Neural progenitor cell (in vitro differentiated cells): Measurements from ENCODE around the gene EIF6. TPM values are rescaled to one million over a fixed set of nuclear protein-coding genes. Genes with fewer than 3 reads are reported as not detected.
"Not testable (repeated sequence)": the region's sequence is repeated elsewhere in the genome, so short reads cannot be mapped to it uniquely, and the experiment has no call there.

Experiments
- DNase-seq: peaks from one replicate; pipeline ENCODE4 v3.0.0-alpha.2; 2016; ENCODE audit warnings: low spot score
- H2AFZ ChIP-seq: fragments of 200-600 bp; sonication (generic); replicated peaks from 2 replicates; pipeline ENCODE4 v1.6.1; 2016; ENCODE audit warnings: antibody characterized with exemption
- H3F3A ChIP-seq: fragments of 200-600 bp; sonication (generic); 2 replicates; pipeline ENCODE4 v1.6.1; 2016; ENCODE audit warnings: antibody characterized with exemption, low read depth
- H3K27ac ChIP-seq: fragments of 200-600 bp; sonication (generic); 2 replicates; pipeline ENCODE4 v1.5.1; 2016; ENCODE audit warnings: mild to moderate bottlenecking
- H3K27me3 ChIP-seq: fragments of 200-600 bp; sonication (generic); 2 replicates; pipeline ENCODE4 v1.6.1; 2016; ENCODE audit warnings: mild to moderate bottlenecking, moderate library complexity
- H3K36me3 ChIP-seq: fragments of 200-600 bp; sonication (generic); 2 replicates; pipeline ENCODE4 v1.5.1; 2016
- H3K4me1 ChIP-seq: fragments of 200-600 bp; sonication (generic); 2 replicates; pipeline ENCODE4 v1.6.1; 2016; ENCODE audit warnings: mixed run types
- H3K4me2 ChIP-seq: fragments of 200-600 bp; sonication (generic); 2 replicates; pipeline ENCODE4 v1.6.1; 2016
- H3K4me3 ChIP-seq: fragments of 200-600 bp; sonication (generic); 2 replicates; pipeline ENCODE4 v1.5.1; 2016
- H3K79me2 ChIP-seq: fragments of 200-600 bp; sonication (generic); 2 replicates; pipeline ENCODE4 v1.6.1; 2016; ENCODE audit warnings: low read depth
- H3K9ac ChIP-seq: fragments of 200-600 bp; sonication (generic); 2 replicates; pipeline ENCODE4 v1.6.1; 2016
- H3K9me3 ChIP-seq: fragments of 200-600 bp; sonication (generic); 2 replicates; pipeline ENCODE4 v1.5.1; 2016; ENCODE audit warnings: low read depth
- H4K20me1 ChIP-seq: fragments of 200-600 bp; sonication (generic); 2 replicates; pipeline ENCODE4 v1.6.1; 2016; ENCODE audit warnings: low read depth
- H3K27ac Mint-ChIP-seq: 3 replicates; pipeline ENCODE4 v1.8.0; 2021; ENCODE audit warnings: mixed read lengths
- H3K27me3 Mint-ChIP-seq: 2 replicates; pipeline ENCODE4 v1.8.0; 2022; ENCODE audit warnings: low read depth, mild to moderate bottlenecking, inconsistent platforms, moderate library complexity, mixed read lengths; ENCODE audit not compliant: insufficient read depth
- H3K36me3 Mint-ChIP-seq: 3 replicates; pipeline ENCODE4 v1.8.0; 2021; ENCODE audit warnings: mixed read lengths
- H3K4me1 Mint-ChIP-seq: 3 replicates; pipeline ENCODE4 v1.8.0; 2021; ENCODE audit warnings: mixed read lengths
- H3K4me3 Mint-ChIP-seq: 3 replicates; pipeline ENCODE4 v1.8.0; 2021; ENCODE audit warnings: mild to moderate bottlenecking, moderate library complexity, mixed read lengths
- H3K9me3 Mint-ChIP-seq: 3 replicates; pipeline ENCODE4 v1.8.0; 2020; ENCODE audit warnings: mixed read lengths
- CTCF ChIP-seq: fragments of 200-600 bp; sonication (generic); IDR thresholded peaks from 2 replicates; pipeline ENCODE4 v1.5.1; 2017; ENCODE audit warnings: antibody characterized with exemption, mild to moderate bottlenecking
- EZH2 ChIP-seq: fragments of 200-600 bp; sonication (generic); IDR thresholded peaks from 2 replicates; pipeline ENCODE4 v1.6.1; 2017; ENCODE audit warnings: antibody characterized with exemption, mild to moderate bottlenecking, moderate library complexity
- EZH2phosphoT487 ChIP-seq: fragments of 200-600 bp; sonication (generic); IDR thresholded peaks from 2 replicates; pipeline ENCODE4 v1.6.1; 2017; ENCODE audit warnings: antibody characterized with exemption
- total RNA-seq: library from RNA; depleted of rRNA; stranded (reverse); fragments of >200 nt; gene quantifications from 2 replicates; pipeline ENCODE4 v1.2.3, GENCODE V29; 2015; ENCODE audit warnings: low replicate concordance

Gene EIF6
- total RNA-seq, 1 donor from 2014 or later, result 47.5 TPM

GRCh38 chr20:35262731-35263531 is 21.6 kb downstream of the EIF6 start:
- Histone ChIP-seq H3K4me3 (peak overlapping the region; percentile 26), H3F3A (peaks cover 49% of the 10 kb centered on the region), H3K27ac (peak overlapping the region; percentile 98), H3K4me2 (peak overlapping the region; percentile 73), H3K4me1 (peaks cover 48% of the 10 kb centered on the region)
- not testable (repeated sequence) for H3K36me3 Mint-ChIP-seq, H3K27me3 Mint-ChIP-seq, H3K79me2 ChIP-seq, H3K9me3 ChIP-seq, H4K20me1 ChIP-seq, H3K36me3 ChIP-seq, H3K9ac ChIP-seq, H3K27me3 ChIP-seq, H2AFZ ChIP-seq, H3K9me3 Mint-ChIP-seq
- Mint-ChIP-seq H3K4me3 (peak overlapping the region; percentile 25), H3K4me1 (peaks cover 28% of the 10 kb centered on the region), H3K27ac (peak overlapping the region; percentile 97)
- peak; percentile 30 for TF ChIP-seq CTCF
- TF ChIP-seq EZH2phosphoT487, result peak; percentile 90
- peak; percentile 94 for DNase-seq

GRCh38 chr20:35262321-35262720 is 22.3 kb downstream of the EIF6 start:
- peaks cover 28% of the 10 kb centered on the region for H3K4me1 Mint-ChIP-seq
- H3K36me3 Mint-ChIP-seq, H3K27me3 ChIP-seq, H2AFZ ChIP-seq, H3K9me3 Mint-ChIP-seq, H3K79me2 ChIP-seq, H3K9me3 ChIP-seq, H3K36me3 ChIP-seq, DNase-seq, H4K20me1 ChIP-seq, H3K27me3 Mint-ChIP-seq, H3K9ac ChIP-seq: not testable (repeated sequence)
- H3K27ac Mint-ChIP-seq, result peak overlapping the region; percentile 90
- H3F3A ChIP-seq, result peaks cover 49% of the 10 kb centered on the region
- peak overlapping the region; percentile 34 for H3K4me3 ChIP-seq
- H3K4me3 Mint-ChIP-seq, result peak overlapping the region; percentile 72
- peaks cover 48% of the 10 kb centered on the region for H3K4me1 ChIP-seq
- H3K27ac ChIP-seq, result peak overlapping the region; percentile 88
- H3K4me2 ChIP-seq, result peak overlapping the region; percentile 73

- peaks cover 48% of the 10 kb centered on the region for H3K4me1 ChIP-seq
- H3K27ac ChIP-seq, result no peak overlapping the region
- H4K20me1 ChIP-seq, result no peaks in the 10 kb centered on the region
- no peak overlapping the region for H3K4me3 ChIP-seq
- Mint-ChIP-seq H3K27me3 (peaks cover 5% of the 10 kb centered on the region), H3K36me3 (no peaks in the 10 kb centered on the region), H3K27ac (no peak overlapping the region), H3K4me3 (no peak overlapping the region), H3K4me1 (peaks cover 28% of the 10 kb centered on the region), H3K9me3 (no peaks in the 10 kb centered on the region)
- no peak for TF ChIP-seq CTCF
- TF ChIP-seq EZH2phosphoT487, result no peak
- H3K79me2 ChIP-seq, result no peaks in the 10 kb centered on the region
- H3K27me3 ChIP-seq, result no peaks in the 10 kb centered on the region
- H3F3A ChIP-seq, result peaks cover 49% of the 10 kb centered on the region
- H3K4me2 ChIP-seq, result peak overlapping the region; percentile 6
- DNase-seq, result no peak
- no peaks in the 10 kb centered on the region for H3K36me3 ChIP-seq
- no peaks in the 10 kb centered on the region for H3K9me3 ChIP-seq
- no peak overlapping the region for H2AFZ ChIP-seq
- no peak overlapping the region for H3K9ac ChIP-seq
These were observed 24.1 kb downstream of the EIF6 start for GRCh38 chr20:35260426-35260825.

GRCh38 chr20:35257175-35257909 is 27.2 kb downstream of the EIF6 start:
- DNase-seq, result no peak
- Histone ChIP-seq H3K79me2 (no peaks in the 10 kb centered on the region), H2AFZ (no peak overlapping the region), H3K4me2 (no peak overlapping the region), H3F3A (peaks cover 31% of the 10 kb centered on the region), H3K27ac (no peak overlapping the region), H4K20me1 (no peaks in the 10 kb centered on the region), H3K9ac (no peak overlapping the region), H3K36me3 (no peaks in the 10 kb centered on the region), H3K4me3 (no peak overlapping the region), H3K4me1 (peaks cover 33% of the 10 kb centered on the region), H3K9me3 (no peaks in the 10 kb centered on the region), H3K27me3 (no peaks in the 10 kb centered on the region)
- Mint-ChIP-seq H3K27ac (no peak overlapping the region), H3K27me3 (peaks cover 5% of the 10 kb centered on the region), H3K36me3 (no peaks in the 10 kb centered on the region), H3K4me1 (peaks cover 13% of the 10 kb centered on the region), H3K4me3 (no peak overlapping the region), H3K9me3 (no peaks in the 10 kb centered on the region)
- TF ChIP-seq EZH2phosphoT487 (no peak), CTCF (no peak), EZH2 (no peak)
